ENCODE results near the gene RAB7A. TPM values are rescaled to one million over a fixed set of nuclear protein-coding genes. Genes with fewer than 3 reads are reported as not detected.

Gene RAB7A
- total and polyA plus RNA-seq, 2 of the 8 experiments (the other 6 are each of a cell fraction or from before 2014, with no cell fraction given) = 179 to 195 TPM

DNA sequence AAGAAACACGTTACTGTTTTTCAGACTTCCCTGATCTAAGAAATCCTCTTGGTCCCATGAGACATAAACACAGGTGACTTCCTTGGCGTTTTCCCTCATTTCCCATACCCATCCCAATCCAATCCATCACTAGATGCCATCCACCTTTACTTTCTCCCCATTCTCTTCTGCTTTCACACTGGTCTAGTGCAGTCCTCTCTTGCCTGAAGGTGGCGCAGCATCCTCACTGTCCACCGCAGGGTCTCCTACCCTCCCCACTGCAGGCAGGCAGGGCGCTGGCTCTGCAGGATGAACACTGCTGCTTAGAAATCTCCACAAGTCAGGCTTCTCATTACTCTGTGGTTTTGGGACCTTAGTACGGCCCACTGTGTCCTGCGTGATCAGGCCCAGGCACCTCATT, 58.2 kb downstream of the RAB7A start (continued):
- TF ChIP-seq, protein P1, sequence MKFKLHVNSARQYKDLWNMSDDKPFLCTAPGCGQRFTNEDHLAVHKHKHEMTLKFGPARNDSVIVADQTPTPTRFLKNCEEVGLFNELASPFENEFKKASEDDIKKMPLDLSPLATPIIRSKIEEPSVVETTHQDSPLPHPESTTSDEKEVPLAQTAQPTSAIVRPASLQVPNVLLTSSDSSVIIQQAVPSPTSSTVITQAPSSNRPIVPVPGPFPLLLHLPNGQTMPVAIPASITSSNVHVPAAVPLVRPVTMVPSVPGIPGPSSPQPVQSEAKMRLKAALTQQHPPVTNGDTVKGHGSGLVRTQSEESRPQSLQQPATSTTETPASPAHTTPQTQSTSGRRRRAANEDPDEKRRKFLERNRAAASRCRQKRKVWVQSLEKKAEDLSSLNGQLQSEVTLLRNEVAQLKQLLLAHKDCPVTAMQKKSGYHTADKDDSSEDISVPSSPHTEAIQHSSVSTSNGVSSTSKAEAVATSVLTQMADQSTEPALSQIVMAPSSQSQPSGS (IDR thresholded peaks at IDR 0.05; ENCODE audit: low read length) = no peak
- TF ChIP-seq CHD2 (IDR thresholded peaks at IDR 0.05; ENCODE audit: low read length) = no peak
- no peak for TF ChIP-seq TBP (IDR thresholded peaks at IDR 0.05; ENCODE audit: low read depth, low read length)
- TF ChIP-seq RNF2 (IDR thresholded peaks at IDR 0.05; ENCODE audit: borderline replicate concordance, low read depth, low read length, missing control alignments, poor library complexity, severe bottlenecking) = no peak
- TF ChIP-seq HDAC2 (IDR thresholded peaks at IDR 0.05; ENCODE audit: borderline replicate concordance in 1 of 2, low read depth in 2 of 2, low read length in 2 of 2) = no peak
- no peak for TF ChIP-seq GTF2F1 (IDR thresholded peaks at IDR 0.05; ENCODE audit: borderline replicate concordance, low read depth, low read length)
- TF ChIP-seq, protein P2, sequence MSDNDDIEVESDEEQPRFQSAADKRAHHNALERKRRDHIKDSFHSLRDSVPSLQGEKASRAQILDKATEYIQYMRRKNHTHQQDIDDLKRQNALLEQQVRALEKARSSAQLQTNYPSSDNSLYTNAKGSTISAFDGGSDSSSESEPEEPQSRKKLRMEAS (IDR thresholded peaks at IDR 0.05) = 0 out of 2 replicates have a peak, but pooled peaks have one; percentile 27
- no peak for TF ChIP-seq SRF (IDR thresholded peaks at IDR 0.05; ENCODE audit: low read depth, low read length)
- TF ChIP-seq, protein P3, sequence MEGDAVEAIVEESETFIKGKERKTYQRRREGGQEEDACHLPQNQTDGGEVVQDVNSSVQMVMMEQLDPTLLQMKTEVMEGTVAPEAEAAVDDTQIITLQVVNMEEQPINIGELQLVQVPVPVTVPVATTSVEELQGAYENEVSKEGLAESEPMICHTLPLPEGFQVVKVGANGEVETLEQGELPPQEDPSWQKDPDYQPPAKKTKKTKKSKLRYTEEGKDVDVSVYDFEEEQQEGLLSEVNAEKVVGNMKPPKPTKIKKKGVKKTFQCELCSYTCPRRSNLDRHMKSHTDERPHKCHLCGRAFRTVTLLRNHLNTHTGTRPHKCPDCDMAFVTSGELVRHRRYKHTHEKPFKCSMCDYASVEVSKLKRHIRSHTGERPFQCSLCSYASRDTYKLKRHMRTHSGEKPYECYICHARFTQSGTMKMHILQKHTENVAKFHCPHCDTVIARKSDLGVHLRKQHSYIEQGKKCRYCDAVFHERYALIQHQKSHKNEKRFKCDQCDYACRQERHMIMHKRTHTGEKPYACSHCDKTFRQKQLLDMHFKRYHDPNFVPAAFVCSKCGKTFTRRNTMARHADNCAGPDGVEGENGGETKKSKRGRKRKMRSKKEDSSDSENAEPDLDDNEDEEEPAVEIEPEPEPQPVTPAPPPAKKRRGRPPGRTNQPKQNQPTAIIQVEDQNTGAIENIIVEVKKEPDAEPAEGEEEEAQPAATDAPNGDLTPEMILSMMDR (IDR thresholded peaks at IDR 0.05; ENCODE audit: control extremely low read depth in 1 of 3, insufficient read depth in 1 of 3, low read depth in 1 of 3, low read length in 3 of 3) = peak; percentile 83 to 97 (median 92)
- TF ChIP-seq SIN3A (conservative IDR thresholded peaks at IDR 0.05 in 1 of 2, IDR thresholded peaks at IDR 0.05 in 1 of 2; ENCODE audit: low read depth in 1 of 2, low read length in 2 of 2) = 0 out of 4 replicates have a peak, but pooled peaks of 1 of the 2 experiments have one; percentile 24
- no peak for TF ChIP-seq CHD1 (IDR thresholded peaks at IDR 0.05; ENCODE audit: low read depth, low read length)
- no peak for TF ChIP-seq TEAD4 (IDR thresholded peaks at IDR 0.05; ENCODE audit: low read depth, low read length)
- peak; percentile 47; the same call in 1 of the 2 replicates for TF ChIP-seq SP1 (IDR thresholded peaks at IDR 0.05; ENCODE audit: low read depth, low read length)
- TF ChIP-seq NRF1 (IDR thresholded peaks at IDR 0.05; ENCODE audit: low read depth, low read length) = no peak
- TF ChIP-seq BACH1 (IDR thresholded peaks at IDR 0.05; ENCODE audit: low read length) = no peak
- no peak for TF ChIP-seq TAF7 (optimal IDR thresholded peaks at IDR 0.05; ENCODE audit: borderline replicate concordance, low read depth, low read length)
- TF ChIP-seq CBX5 (IDR thresholded peaks at IDR 0.05; ENCODE audit: low read depth, low read length) = no peak
- no peak for TF ChIP-seq EZH2 (IDR thresholded peaks at IDR 0.05; ENCODE audit: low read depth, low read length, severe bottlenecking)
- TF ChIP-seq, protein P4, sequence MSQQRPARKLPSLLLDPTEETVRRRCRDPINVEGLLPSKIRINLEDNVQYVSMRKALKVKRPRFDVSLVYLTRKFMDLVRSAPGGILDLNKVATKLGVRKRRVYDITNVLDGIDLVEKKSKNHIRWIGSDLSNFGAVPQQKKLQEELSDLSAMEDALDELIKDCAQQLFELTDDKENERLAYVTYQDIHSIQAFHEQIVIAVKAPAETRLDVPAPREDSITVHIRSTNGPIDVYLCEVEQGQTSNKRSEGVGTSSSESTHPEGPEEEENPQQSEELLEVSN (IDR thresholded peaks at IDR 0.05) = no peak

All from H1 (cell line).